Measurements from ENCODE around the gene SEMA3B. TPM values are rescaled to one million over a fixed set of nuclear protein-coding genes. Genes with fewer than 3 reads are reported as not detected.

SEMA3B gene
- total RNA-seq, 2 donors from 2014 or later: 71.1 to 116 TPM

DNA sequence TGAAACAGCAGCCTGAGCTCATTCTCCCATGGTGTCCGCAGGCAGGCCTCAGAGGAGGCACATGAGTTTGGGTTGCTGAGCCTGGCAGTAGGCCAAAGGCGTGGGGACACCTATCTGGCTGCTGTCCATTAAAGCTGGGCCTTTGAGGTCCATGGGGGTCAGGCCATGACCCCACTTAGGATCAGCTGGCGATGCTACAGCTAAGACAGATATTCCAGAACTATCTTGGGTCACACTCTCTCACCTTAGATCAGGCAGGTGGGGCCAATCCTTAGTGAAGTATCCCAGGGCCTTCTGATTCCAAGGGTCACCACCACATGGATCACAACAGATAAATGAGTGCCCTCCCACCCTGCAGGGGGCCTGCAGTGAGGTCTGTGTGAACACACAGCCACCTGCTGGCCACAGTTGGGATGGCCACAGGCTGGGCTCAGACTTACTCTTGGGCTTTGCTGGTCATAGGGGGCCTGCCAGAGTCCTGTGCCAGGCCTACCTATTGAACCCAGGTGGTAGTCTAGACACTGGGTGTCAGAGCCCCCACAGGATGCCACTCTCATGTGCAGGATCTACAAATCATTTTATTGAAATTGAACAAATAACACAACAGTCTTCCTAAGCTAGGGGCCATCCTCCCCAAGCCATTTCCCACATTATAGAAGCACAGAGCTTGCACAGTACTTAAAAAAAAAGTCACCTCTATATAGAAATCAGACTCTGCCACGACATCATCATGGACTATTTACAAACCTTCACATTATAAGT is 55.6 kb downstream of the SEMA3B start:
- 45 to 46% methylated on average over 4 of the region's 4 CpGs for WGBS, 2 donors
- TF ChIP-seq CTCF (IDR thresholded peaks at IDR 0.05) (peak; percentile 63 to 81 (median 71)), POLR2A (IDR thresholded peaks at IDR 0.05) (no peak)

GRCh38 chr3:50325113-50325480 is 56.1 kb downstream of the SEMA3B start:
- intact Hi-C loops (cut with DNase I): no loop called here
- Histone ChIP-seq H3K9me3 (no peaks in the 10 kb centered on the region), H3K27ac (peak overlapping the region in 2 of 4 donors; percentile 43 to 97), H3K4me3 (no peak overlapping the region), H3K4me1 (peaks cover 58% of the 10 kb centered on the region), H3K36me3 (replicated peaks in 1 of 2; ENCODE audit: insufficient read depth in 1 of 2, low read depth in 2 of 2) (peaks cover 0 to 4% of the 10 kb centered on the region in 2 donors), H3K27me3 (no peaks in the 10 kb centered on the region)
- WGBS, 2 donors: 70 to 78% methylated on average over 2 of the region's 2 CpGs
- TF ChIP-seq CTCF (IDR thresholded peaks at IDR 0.05): no peak
- DNase-seq (no peak), ATAC-seq (no peak)

More for the DNA sequence above, 55.6 kb downstream of the SEMA3B start:
- Histone ChIP-seq H3K27ac (peak overlapping the region in 3 of 4 donors; percentile 43 to 98 (median 97)), H3K36me3 (replicated peaks in 1 of 2; ENCODE audit: insufficient read depth in 1 of 2, low read depth in 2 of 2) (no peaks in the 10 kb centered on the region), H3K4me1 (peaks cover 64% of the 10 kb centered on the region), H3K4me3 (no peak overlapping the region), H3K27me3 (no peaks in the 10 kb centered on the region), H3K9me3 (no peaks in the 10 kb centered on the region)
- intact Hi-C loops (cut with DNase I): no loop called here
- DNase-seq (peak; percentile 64 to 77 (median 64)), ATAC-seq (no peak)

GRCh38 chr3:50325497-50326181 is 56.7 kb downstream of the SEMA3B start:
- Histone ChIP-seq H3K4me3 (no peak overlapping the region), H3K36me3 (replicated peaks in 1 of 2; ENCODE audit: insufficient read depth in 1 of 2, low read depth in 2 of 2) (peaks cover 5 to 10% of the 10 kb centered on the region in 2 donors), H3K27me3 (no peaks in the 10 kb centered on the region), H3K9me3 (no peaks in the 10 kb centered on the region), H3K27ac (no peak overlapping the region), H3K4me1 (peaks cover 53% of the 10 kb centered on the region)
- TF ChIP-seq POLR2A (IDR thresholded peaks at IDR 0.05): no peak
- no peak for TF ChIP-seq CTCF (IDR thresholded peaks at IDR 0.05)
- ATAC-seq: no peak
- intact Hi-C loops (cut with DNase I): no loop called here
- WGBS, 2 donors: 81 to 85% methylated on average over 5 to 11 of the region's 11 CpGs
- no peak for DNase-seq

GRCh38 chr3:50326182-50326541 is 57.2 kb downstream of the SEMA3B start:
- Histone ChIP-seq H3K9me3 (no peaks in the 10 kb centered on the region), H3K27ac (no peak overlapping the region), H3K4me3 (no peak overlapping the region), H3K27me3 (no peaks in the 10 kb centered on the region), H3K4me1 (peaks cover 52% of the 10 kb centered on the region), H3K36me3 (replicated peaks in 1 of 2; ENCODE audit: insufficient read depth in 1 of 2, low read depth in 2 of 2) (peaks cover 7 to 15% of the 10 kb centered on the region in 2 donors)
- intact Hi-C loops (cut with DNase I): no loop called here
- 73 to 82% methylated on average over 8 of the region's 8 CpGs for WGBS, 2 donors
- DNase-seq: no peak
- TF ChIP-seq CTCF (IDR thresholded peaks at IDR 0.05) (no peak), POLR2A (IDR thresholded peaks at IDR 0.05) (no peak)
- no peak for ATAC-seq
